Measurements from ENCODE around the gene SUGT1.
"Not testable (repeated sequence)": the region's sequence is repeated elsewhere in the genome, so short reads cannot be mapped to it uniquely, and the experiment has no call there.

SUGT1 gene

DNA sequence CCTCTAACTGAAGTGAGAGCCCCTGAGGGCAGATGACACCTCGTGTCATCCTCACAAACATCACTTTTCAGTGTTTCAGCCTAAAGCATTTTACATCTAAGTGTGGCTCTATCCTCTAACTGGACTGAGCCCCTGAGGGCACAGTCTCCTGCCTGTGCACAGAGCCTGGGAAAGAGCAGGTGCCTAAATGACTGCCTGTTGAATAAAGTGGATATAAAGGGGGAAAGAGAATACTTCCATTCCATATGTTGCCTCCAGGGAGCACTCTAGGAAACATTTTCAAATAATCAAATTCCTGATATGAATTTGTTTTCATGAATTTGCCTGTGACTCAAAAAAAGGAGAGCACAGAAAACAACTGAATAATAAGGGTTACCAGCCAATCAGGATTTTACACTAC is 54.7 kb downstream of the SUGT1 start:
- Histone ChIP-seq H3K4me3 (ENCODE audit: low read length) (no peak overlapping the region), H3K27me3 (ENCODE audit: low read depth, low read length) (no peaks in the 10 kb centered on the region), H3K9me3 (ENCODE audit: insufficient read depth, low read length) (no peaks in the 10 kb centered on the region), H3K4me1 (ENCODE audit: low read length) (no peaks in the 10 kb centered on the region), H2AFZ (ENCODE audit: low read depth, low read length) (no peak overlapping the region), H3K27ac (ENCODE audit: low read length) (no peak overlapping the region), H3K9ac (ENCODE audit: low read length) (no peak overlapping the region), H3K79me2 (ENCODE audit: low read length) (no peaks in the 10 kb centered on the region), H4K20me1 (ENCODE audit: insufficient read depth, low read length) (no peaks in the 10 kb centered on the region), H3K36me3 (replicated peaks; ENCODE audit: low read depth, low read length) (no peaks in the 10 kb centered on the region), H3K4me2 (ENCODE audit: low read length) (no peak overlapping the region)
- TF ChIP-seq EZH2phosphoT487 (IDR thresholded peaks at IDR 0.05; ENCODE audit: low read depth), result no peak
- TF ChIP-seq, protein P1, sequence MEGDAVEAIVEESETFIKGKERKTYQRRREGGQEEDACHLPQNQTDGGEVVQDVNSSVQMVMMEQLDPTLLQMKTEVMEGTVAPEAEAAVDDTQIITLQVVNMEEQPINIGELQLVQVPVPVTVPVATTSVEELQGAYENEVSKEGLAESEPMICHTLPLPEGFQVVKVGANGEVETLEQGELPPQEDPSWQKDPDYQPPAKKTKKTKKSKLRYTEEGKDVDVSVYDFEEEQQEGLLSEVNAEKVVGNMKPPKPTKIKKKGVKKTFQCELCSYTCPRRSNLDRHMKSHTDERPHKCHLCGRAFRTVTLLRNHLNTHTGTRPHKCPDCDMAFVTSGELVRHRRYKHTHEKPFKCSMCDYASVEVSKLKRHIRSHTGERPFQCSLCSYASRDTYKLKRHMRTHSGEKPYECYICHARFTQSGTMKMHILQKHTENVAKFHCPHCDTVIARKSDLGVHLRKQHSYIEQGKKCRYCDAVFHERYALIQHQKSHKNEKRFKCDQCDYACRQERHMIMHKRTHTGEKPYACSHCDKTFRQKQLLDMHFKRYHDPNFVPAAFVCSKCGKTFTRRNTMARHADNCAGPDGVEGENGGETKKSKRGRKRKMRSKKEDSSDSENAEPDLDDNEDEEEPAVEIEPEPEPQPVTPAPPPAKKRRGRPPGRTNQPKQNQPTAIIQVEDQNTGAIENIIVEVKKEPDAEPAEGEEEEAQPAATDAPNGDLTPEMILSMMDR (IDR thresholded peaks at IDR 0.05; ENCODE audit: low read depth, low read length), result no peak

DNA sequence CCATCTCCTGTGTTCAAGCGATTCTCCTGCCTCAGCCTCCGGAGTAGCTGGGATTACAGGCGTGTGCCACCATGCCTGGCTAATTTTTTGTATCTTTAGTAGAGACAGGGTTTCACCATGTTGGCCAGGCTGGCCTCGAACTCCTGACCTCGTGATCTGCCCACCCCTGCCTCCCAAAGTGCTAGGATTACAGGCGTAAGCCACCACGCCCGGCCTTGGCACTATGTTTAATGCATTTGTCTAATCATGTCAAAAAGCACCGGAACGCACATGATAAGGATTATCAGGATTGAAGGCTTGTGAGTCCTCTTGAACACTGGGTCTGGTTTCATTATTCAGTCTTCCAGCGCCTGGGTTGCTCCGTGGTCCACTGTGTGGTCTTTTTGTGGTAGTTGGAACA is 55.6 kb downstream of the SUGT1 start:
- not testable (repeated sequence) for H3K79me2 ChIP-seq (ENCODE audit: low read length); H3K9ac ChIP-seq (ENCODE audit: low read length); H4K20me1 ChIP-seq (ENCODE audit: insufficient read depth, low read length); H3K27me3 ChIP-seq (ENCODE audit: low read depth, low read length); H3K36me3 ChIP-seq (replicated peaks; ENCODE audit: low read depth, low read length); H3K4me2 ChIP-seq (ENCODE audit: low read length); H3K4me1 ChIP-seq (ENCODE audit: low read length); H3K9me3 ChIP-seq (ENCODE audit: insufficient read depth, low read length); H2AFZ ChIP-seq (ENCODE audit: low read depth, low read length); H3K4me3 ChIP-seq (ENCODE audit: low read length); H3K27ac ChIP-seq (ENCODE audit: low read length)

DNA sequence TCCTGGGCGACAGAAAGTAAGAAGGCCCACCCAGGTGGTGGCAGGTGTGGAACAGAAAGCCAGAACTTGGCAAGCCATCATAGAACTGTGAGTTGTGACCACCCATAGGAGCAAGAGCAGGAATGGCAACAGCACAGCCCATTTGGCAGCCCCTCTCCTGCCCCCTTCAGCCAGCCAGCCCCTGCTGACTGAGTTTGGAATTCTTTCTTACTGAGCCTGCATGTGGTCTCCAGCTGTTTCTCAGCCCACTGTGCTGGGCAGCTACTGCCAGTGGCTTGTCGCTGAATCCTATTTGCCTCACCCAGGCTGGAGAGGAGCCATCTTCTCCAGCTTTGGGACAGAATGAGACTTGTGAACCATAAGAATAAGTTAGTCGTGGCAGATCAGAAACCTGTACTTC is 58.6 kb downstream of the SUGT1 start:
- Histone ChIP-seq H3K4me1 (ENCODE audit: low read length) (no peaks in the 10 kb centered on the region), H3K4me3 (ENCODE audit: low read length) (no peak overlapping the region), H2AFZ (ENCODE audit: low read depth, low read length) (no peak overlapping the region), H4K20me1 (ENCODE audit: insufficient read depth, low read length) (no peaks in the 10 kb centered on the region), H3K27me3 (ENCODE audit: low read depth, low read length) (no peaks in the 10 kb centered on the region), H3K27ac (ENCODE audit: low read length) (no peak overlapping the region), H3K36me3 (replicated peaks; ENCODE audit: low read depth, low read length) (no peaks in the 10 kb centered on the region), H3K9me3 (ENCODE audit: insufficient read depth, low read length) (no peaks in the 10 kb centered on the region), H3K9ac (ENCODE audit: low read length) (no peak overlapping the region), H3K79me2 (ENCODE audit: low read length) (no peaks in the 10 kb centered on the region), H3K4me2 (ENCODE audit: low read length) (no peak overlapping the region)
- TF ChIP-seq, protein P1 (IDR thresholded peaks at IDR 0.05; ENCODE audit: low read depth, low read length), result no peak
- TF ChIP-seq EZH2phosphoT487 (IDR thresholded peaks at IDR 0.05; ENCODE audit: low read depth), result no peak

DNA sequence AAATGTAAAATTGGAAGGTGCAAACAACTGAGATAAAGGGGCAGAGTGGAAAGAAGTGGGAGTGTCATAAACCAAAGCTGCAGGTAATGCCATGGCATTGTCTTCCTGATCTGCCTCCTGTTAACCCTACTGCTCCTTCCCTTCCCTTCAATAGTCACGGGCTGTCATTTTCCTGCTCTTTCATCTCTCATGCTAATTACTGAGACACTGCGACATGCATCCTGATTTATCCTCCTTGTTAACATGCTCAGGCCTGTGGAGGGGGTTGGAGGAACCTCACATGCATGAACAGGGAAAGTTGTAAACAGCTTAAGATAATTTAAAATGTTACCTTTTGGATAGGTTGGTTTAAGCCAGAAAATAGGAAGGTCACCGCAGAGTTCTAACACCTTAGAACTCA is 59.7 kb downstream of the SUGT1 start:
- Histone ChIP-seq H3K4me3 (ENCODE audit: low read length) (no peak overlapping the region), H3K9ac (ENCODE audit: low read length) (no peak overlapping the region), H3K4me1 (ENCODE audit: low read length) (no peaks in the 10 kb centered on the region), H4K20me1 (ENCODE audit: insufficient read depth, low read length) (no peaks in the 10 kb centered on the region), H3K27me3 (ENCODE audit: low read depth, low read length) (no peaks in the 10 kb centered on the region), H3K4me2 (ENCODE audit: low read length) (no peak overlapping the region), H3K27ac (ENCODE audit: low read length) (no peak overlapping the region), H3K79me2 (ENCODE audit: low read length) (no peaks in the 10 kb centered on the region), H3K36me3 (replicated peaks; ENCODE audit: low read depth, low read length) (no peaks in the 10 kb centered on the region), H3K9me3 (ENCODE audit: insufficient read depth, low read length) (no peaks in the 10 kb centered on the region), H2AFZ (ENCODE audit: low read depth, low read length) (no peak overlapping the region)
- TF ChIP-seq EZH2phosphoT487 (IDR thresholded peaks at IDR 0.05; ENCODE audit: low read depth), result no peak
- TF ChIP-seq, protein P1 (IDR thresholded peaks at IDR 0.05; ENCODE audit: low read depth, low read length), result no peak

DNA sequence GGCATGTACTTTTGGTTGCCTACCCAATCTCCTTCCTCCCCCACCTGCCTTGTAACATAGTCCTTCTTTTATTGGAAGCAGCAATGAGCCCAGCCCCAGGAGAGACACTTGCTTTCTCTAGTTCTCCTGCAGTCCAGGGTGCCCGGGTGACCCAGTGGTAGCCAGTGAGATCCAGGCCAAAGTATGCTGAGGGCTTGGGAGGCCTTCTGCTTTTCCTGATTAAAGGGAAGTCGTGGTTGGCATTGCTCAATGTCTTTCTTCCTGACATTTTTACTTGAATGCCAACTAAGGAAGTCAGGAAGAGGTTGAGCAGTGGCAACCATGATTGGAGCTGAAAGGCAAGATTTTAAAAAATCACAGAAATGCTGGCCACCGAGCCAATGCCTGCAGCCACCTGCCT is 61.3 kb downstream of the SUGT1 start:
- Histone ChIP-seq H3K79me2 (ENCODE audit: low read length) (no peaks in the 10 kb centered on the region), H3K4me2 (ENCODE audit: low read length) (no peak overlapping the region), H3K4me3 (ENCODE audit: low read length) (no peak overlapping the region), H2AFZ (ENCODE audit: low read depth, low read length) (no peak overlapping the region), H3K36me3 (replicated peaks; ENCODE audit: low read depth, low read length) (no peaks in the 10 kb centered on the region), H3K4me1 (ENCODE audit: low read length) (no peaks in the 10 kb centered on the region), H3K9me3 (ENCODE audit: insufficient read depth, low read length) (no peaks in the 10 kb centered on the region), H3K27ac (ENCODE audit: low read length) (no peak overlapping the region), H3K27me3 (ENCODE audit: low read depth, low read length) (no peaks in the 10 kb centered on the region), H4K20me1 (ENCODE audit: insufficient read depth, low read length) (no peaks in the 10 kb centered on the region), H3K9ac (ENCODE audit: low read length) (no peak overlapping the region)
- TF ChIP-seq EZH2phosphoT487 (IDR thresholded peaks at IDR 0.05; ENCODE audit: low read depth), result no peak
- TF ChIP-seq, protein P1 (IDR thresholded peaks at IDR 0.05; ENCODE audit: low read depth, low read length), result no peak

DNA sequence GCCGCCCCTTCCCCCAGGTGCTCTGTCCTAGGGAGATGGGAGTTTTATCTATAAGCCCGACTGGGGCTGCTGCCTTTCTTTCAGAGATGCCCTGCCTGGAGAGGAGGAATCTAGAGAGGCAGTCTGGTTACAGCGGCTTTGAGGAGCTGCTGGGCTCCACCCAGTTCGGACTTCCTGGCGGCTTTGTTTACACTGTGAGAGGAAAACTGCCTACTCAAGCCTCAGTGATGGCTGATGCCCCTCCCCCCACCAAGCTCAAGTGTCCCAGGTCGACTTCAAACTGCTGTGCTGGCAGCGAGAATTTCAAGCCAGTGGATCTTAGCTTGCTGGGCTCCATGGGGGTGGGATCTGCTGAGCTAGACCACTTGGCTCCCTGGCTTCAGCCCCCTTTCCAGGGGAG is 68.3 kb downstream of the SUGT1 start:
- not testable (repeated sequence) for H3K4me1 ChIP-seq (ENCODE audit: low read length); H2AFZ ChIP-seq (ENCODE audit: low read depth, low read length); H3K36me3 ChIP-seq (replicated peaks; ENCODE audit: low read depth, low read length); H3K79me2 ChIP-seq (ENCODE audit: low read length); H3K9me3 ChIP-seq (ENCODE audit: insufficient read depth, low read length); H3K27ac ChIP-seq (ENCODE audit: low read length); H3K9ac ChIP-seq (ENCODE audit: low read length); H4K20me1 ChIP-seq (ENCODE audit: insufficient read depth, low read length); H3K4me2 ChIP-seq (ENCODE audit: low read length); H3K4me3 ChIP-seq (ENCODE audit: low read length); H3K27me3 ChIP-seq (ENCODE audit: low read depth, low read length)

DNA sequence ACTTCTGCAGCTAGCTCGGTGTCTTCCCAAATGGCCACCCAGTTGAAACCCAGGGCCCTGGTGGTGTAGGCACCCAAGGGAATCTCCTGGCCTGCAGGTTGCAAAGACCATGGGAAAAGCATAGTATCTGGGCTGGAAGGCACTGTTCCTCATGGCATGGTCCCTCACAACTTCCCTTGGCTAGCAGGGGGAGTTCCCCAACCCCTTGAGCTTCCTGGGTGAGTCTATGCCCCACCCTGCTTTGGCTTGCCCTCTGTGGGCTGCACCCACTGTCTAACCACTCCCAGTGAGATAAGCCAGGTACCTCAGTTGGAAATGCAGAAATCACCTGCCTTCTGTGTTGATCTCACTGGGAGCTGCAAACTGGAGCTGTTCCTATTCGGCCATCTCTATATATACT is 68.7 kb downstream of the SUGT1 start:
- not testable (repeated sequence) for H4K20me1 ChIP-seq (ENCODE audit: insufficient read depth, low read length); H3K4me2 ChIP-seq (ENCODE audit: low read length); H3K4me3 ChIP-seq (ENCODE audit: low read length); H2AFZ ChIP-seq (ENCODE audit: low read depth, low read length); H3K79me2 ChIP-seq (ENCODE audit: low read length); H3K36me3 ChIP-seq (replicated peaks; ENCODE audit: low read depth, low read length); H3K27ac ChIP-seq (ENCODE audit: low read length); H3K27me3 ChIP-seq (ENCODE audit: low read depth, low read length); H3K9ac ChIP-seq (ENCODE audit: low read length); H3K9me3 ChIP-seq (ENCODE audit: insufficient read depth, low read length); H3K4me1 ChIP-seq (ENCODE audit: low read length)

Measured in OCI-LY3 (cell line).